Kidney (tissue), 14 donors: ENCODE data around the gene NTF3. TPM values are rescaled to one million over a fixed set of nuclear protein-coding genes. Genes with fewer than 3 reads are reported as not detected.
A peak's percentile ranks its signal among the peaks of the same experiment; 100 is the strongest.

Experiments used
- DNase-seq, 5 donors: peaks; one replicate each; pipeline ENCODE4 v3.0.0-alpha.2; 2013 to 2020
- FAIRE-seq: peaks from 2 replicates; lab custom pipeline; 2012; peaks lifted over from hg19 to GRCh38; lab: Jason Lieb, UNC
- H3K27ac ChIP-seq, 2 donors: one replicate each; pipeline ENCODE4 v1.7.0; 2013; ENCODE audit warnings: low read depth in 2 of 2, low read length in 2 of 2, inconsistent platforms in 1 of 2
- H3K27me3 ChIP-seq: one replicate; pipeline ENCODE4 v1.7.1; 2013; ENCODE audit warnings: low read length, inconsistent platforms; ENCODE audit not compliant: control insufficient read depth, insufficient read depth
- H3K36me3 ChIP-seq, 3 donors: one replicate each; pipeline versions ENCODE4 v1.7.0 to v1.7.1; 2013; ENCODE audit warnings: low read length in 3 of 3, control low read depth in 1 of 3, inconsistent platforms in 1 of 3; ENCODE audit not compliant: insufficient read depth in 3 of 3, control insufficient read depth in 2 of 3
- H3K4me1 ChIP-seq, 3 donors: one replicate each; pipeline versions ENCODE4 v1.7.0 to v1.7.1; 2013; ENCODE audit warnings: low read length in 3 of 3, inconsistent platforms in 1 of 3, low read depth in 1 of 3; ENCODE audit not compliant: control insufficient read depth in 2 of 3, insufficient read depth in 2 of 3
- H3K4me3 ChIP-seq, 3 donors: one replicate each; pipeline versions ENCODE4 v1.7.0 to v1.8.1; 2013; ENCODE audit warnings: low read length in 3 of 3, control low read depth in 1 of 3, inconsistent platforms in 1 of 3
- H3K9ac ChIP-seq, 3 donors: one replicate each; pipeline versions ENCODE4 v1.7.0 to v1.7.1; 2013; ENCODE audit warnings: low read length in 3 of 3, control low read depth in 1 of 3, inconsistent platforms in 1 of 3
- H3K9me3 ChIP-seq, 3 donors: one replicate each; pipeline versions ENCODE4 v1.7.0 to v1.7.1; 2013; ENCODE audit warnings: low read length in 3 of 3, control low read depth in 1 of 3, inconsistent platforms in 1 of 3; ENCODE audit not compliant: control insufficient read depth in 2 of 3, insufficient read depth in 1 of 3
- CTCF ChIP-seq: IDR thresholded peaks from 3 replicates; pipeline ENCODE4 v1.5.1; 2012; ENCODE audit warnings: mild to moderate bottlenecking, moderate library complexity, borderline replicate concordance; ENCODE audit not compliant: insufficient read depth; ENCODE audit errors: extremely low read depth
- intact Hi-C: fragments of 100-400 bp; cut with DNase I; formaldehyde crosslinking; loops from one replicate; pipeline ENCODE4 v1.11.1; 2022
- polyA plus RNA-seq: library from polyadenylated mRNA; stranded (reverse); fragments of 350-450 nt; fragmentation: Illumina TruSeq; extraction: RNeasy Lipid Tissue Mini Kit (QIAGEN cat#74804); gene quantifications from one replicate; pipeline ENCODE4 v1.2.3, GENCODE V29; 2014; ENCODE audit warnings: low read depth, low replicate concordance; ENCODE audit not compliant: insufficient read depth
- total RNA-seq: library from RNA; stranded (reverse); fragmentation: NEBNext Ultra II Directional; extraction: Animal tissue kit (Norgen Biotek cat#: 25700); gene quantifications from one replicate; pipeline ENCODE4 v1.2.1, GENCODE V29; 2021
- donor health status: control.
- donor health status: control.
- donor health status: control.
- donor health status: control.
- donor health status: control.
- donor health status: DM: yes; HTN: yes; CAD: no.
- donor health status: Normal renal cell carcinoma (clear cell type).

The NTF3 gene
- total and polyA plus RNA-seq, 2 donors from 2014 or later = 2.9 to 3.5 TPM

GRCh38 chr12:5467931-5468330 is 36.0 kb downstream of the NTF3 start:
- TF ChIP-seq CTCF = no peak
- H3K27ac ChIP-seq = no peak overlapping the region
- DNase-seq (no peak), FAIRE-seq (no peak)
- H3K27me3 ChIP-seq = no peaks in the 10 kb centered on the region
- H3K9ac ChIP-seq = no peak overlapping the region
- H3K36me3 ChIP-seq = no peaks in the 10 kb centered on the region
- H3K9me3 ChIP-seq = no peaks in the 10 kb centered on the region
- H3K4me3 ChIP-seq = no peak overlapping the region
- intact Hi-C loops = no loop called here
- H3K4me1 ChIP-seq = peaks cover 0 to 3% (median 0%) of the 10 kb centered on the region in 3 donors

- Histone ChIP-seq H3K27me3 (no peaks in the 10 kb centered on the region), H3K4me3 (no peak overlapping the region), H3K9me3 (no peaks in the 10 kb centered on the region), H3K4me1 (peaks cover 0 to 3% (median 0%) of the 10 kb centered on the region in 3 donors), H3K36me3 (no peaks in the 10 kb centered on the region), H3K27ac (no peak overlapping the region), H3K9ac (no peak overlapping the region)
- FAIRE-seq (no peak), DNase-seq (peak in 1 of 5 donors; percentile 47)
- intact Hi-C loops = no loop called here
- no peak for TF ChIP-seq CTCF
Measured at GRCh38 chr12:5470221-5470620, 38.3 kb downstream of the NTF3 start.

GRCh38 chr12:5470703-5471102 is 38.8 kb downstream of the NTF3 start:
- H3K36me3 ChIP-seq = no peaks in the 10 kb centered on the region
- no peak overlapping the region for H3K4me3 ChIP-seq
- FAIRE-seq = no peak
- TF ChIP-seq CTCF = no peak
- peaks cover 0 to 3% (median 0%) of the 10 kb centered on the region in 3 donors for H3K4me1 ChIP-seq
- no peak for DNase-seq
- no peak overlapping the region for H3K9ac ChIP-seq
- intact Hi-C loops = no loop called here
- no peaks in the 10 kb centered on the region for H3K9me3 ChIP-seq
- H3K27ac ChIP-seq = no peak overlapping the region
- no peaks in the 10 kb centered on the region for H3K27me3 ChIP-seq
